ENCODE measurements around the gene CHPF2.
A peak's percentile ranks its signal among the peaks of the same experiment; 100 is the strongest.

The CHPF2 gene

GRCh38 chr7:151205730-151206129, 26.6 kb upstream of the CHPF2 start:
- no peak for DNase-seq

- DNase-seq: no peak
Measured at GRCh38 chr7:151206914-151207313, 25.4 kb upstream of the CHPF2 start.

GRCh38 chr7:151207315-151207714, 25.0 kb upstream of the CHPF2 start:
- DNase-seq: no peak

GRCh38 chr7:151207804-151208203, 24.5 kb upstream of the CHPF2 start:
- no peak for DNase-seq

GRCh38 chr7:151208253-151208862, 23.9 kb upstream of the CHPF2 start:
- DNase-seq: no peak

- no peak for DNase-seq
Measured at GRCh38 chr7:151209588-151209987, 22.7 kb upstream of the CHPF2 start.

GRCh38 chr7:151210087-151210854, 22.0 kb upstream of the CHPF2 start, which contains the start of gene H2BK1:
H2BK1 (minus strand) TSS chr7:151210488; CDS start chr7:151210318, 170 bp downstream.
- no peak for DNase-seq

GRCh38 chr7:151211155-151211772, 21.0 kb upstream of the CHPF2 start:
- DNase-seq: no peak

- no peak for DNase-seq
Measured at GRCh38 chr7:151212626-151213025, 19.7 kb upstream of the CHPF2 start.

- no peak for DNase-seq
Measured at GRCh38 chr7:151213826-151214225, 18.5 kb upstream of the CHPF2 start.

GRCh38 chr7:151215396-151215795, 16.9 kb upstream of the CHPF2 start:
- no peak for DNase-seq

- DNase-seq: no peak
Measured at GRCh38 chr7:151218170-151218569, 14.1 kb upstream of the CHPF2 start.

- no peak for DNase-seq
Measured at GRCh38 chr7:151223728-151224127, 8.6 kb upstream of the CHPF2 start.

- no peak for DNase-seq
Measured at GRCh38 chr7:151225948-151226510, 6.3 kb upstream of the CHPF2 start.

- no peak for DNase-seq
Measured at GRCh38 chr7:151226560-151226874, 5.8 kb upstream of the CHPF2 start.

GRCh38 chr7:151226875-151227782, 5.2 kb upstream of the CHPF2 start, which contains the start of gene ABCF2:
ABCF2 (minus strand) TSS chr7:151227205; CDS start chr7:151226458, 747 bp downstream.
- peak; percentile 97 for DNase-seq

- DNase-seq: no peak
Measured at GRCh38 chr7:151228024-151228866, 4.0 kb upstream of the CHPF2 start.

GRCh38 chr7:151229249-151229648, 3.0 kb upstream of the CHPF2 start:
- DNase-seq: no peak

- DNase-seq: no peak
Measured at GRCh38 chr7:151231080-151231479, 1.2 kb upstream of the CHPF2 start.

GRCh38 chr7:151232917-151233701, 826 bp downstream of the CHPF2 start:
- DNase-seq: peak; percentile 18

GRCh38 chr7:151233804-151234203, 1.5 kb downstream of the CHPF2 start:
- no peak for DNase-seq
